HEK293T (cell line): Measurements from ENCODE around the gene REPIN1.

Source experiments
- ARNT ChIP-seq: fragments of 450-650 bp; IDR thresholded peaks from 2 replicates; pipeline ENCODE4 v1.6.1; 2017; ENCODE audit warnings: mild to moderate bottlenecking
- BHLHE40 ChIP-seq: fragments of 450-650 bp; IDR thresholded peaks from 2 replicates; pipeline ENCODE4 v1.6.1; 2016; ENCODE audit warnings: mild to moderate bottlenecking, moderate library complexity, borderline replicate concordance
- ELF4 ChIP-seq: fragments of 450-650 bp; IDR thresholded peaks from 2 replicates; pipeline ENCODE4 v1.6.1; 2017; ENCODE audit warnings: antibody characterized with exemption
- FOXA1 ChIP-seq: fragments of 450-650 bp; IDR thresholded peaks from 2 replicates; pipeline ENCODE4 v1.6.1; 2016; ENCODE audit warnings: mild to moderate bottlenecking
- FOXK2 ChIP-seq: fragments of 450-650 bp; IDR thresholded peaks from 2 replicates; pipeline ENCODE4 v1.6.1; 2016; ENCODE audit warnings: mild to moderate bottlenecking
- FOXM1 ChIP-seq: fragments of 450-650 bp; IDR thresholded peaks from 2 replicates; pipeline ENCODE4 v1.6.1; 2017; ENCODE audit warnings: mild to moderate bottlenecking, borderline replicate concordance
- HDGF ChIP-seq: fragments of 450-650 bp; IDR thresholded peaks from 2 replicates; pipeline ENCODE4 v1.6.1; 2017; ENCODE audit warnings: antibody characterized with exemption, borderline replicate concordance
- LEF1 ChIP-seq: fragments of 450-650 bp; IDR thresholded peaks from 2 replicates; pipeline ENCODE4 v1.6.1; 2017; ENCODE audit warnings: mild to moderate bottlenecking, borderline replicate concordance
- NFRKB ChIP-seq: fragments of 450-650 bp; IDR thresholded peaks from 2 replicates; pipeline ENCODE4 v1.6.1; 2016; ENCODE audit warnings: mild to moderate bottlenecking, moderate library complexity
- SP1 ChIP-seq: fragments of 450-650 bp; IDR thresholded peaks from 2 replicates; pipeline ENCODE4 v1.6.1; 2017
- SUZ12 ChIP-seq: fragments of 450-650 bp; IDR thresholded peaks from 2 replicates; pipeline ENCODE4 v1.6.1; 2016; ENCODE audit warnings: mild to moderate bottlenecking
- TARDBP ChIP-seq: fragments of 450-650 bp; IDR thresholded peaks from 2 replicates; pipeline ENCODE4 v1.6.1; 2016
- ZNF384 ChIP-seq: fragments of 450-650 bp; IDR thresholded peaks from 2 replicates; pipeline ENCODE4 v1.6.1; 2016
- TF ChIP-seq, protein P1 (sequence below): fragments of 450-650 bp; IDR thresholded peaks from 2 replicates; pipeline ENCODE4 v1.6.1; 2016

DNA sequence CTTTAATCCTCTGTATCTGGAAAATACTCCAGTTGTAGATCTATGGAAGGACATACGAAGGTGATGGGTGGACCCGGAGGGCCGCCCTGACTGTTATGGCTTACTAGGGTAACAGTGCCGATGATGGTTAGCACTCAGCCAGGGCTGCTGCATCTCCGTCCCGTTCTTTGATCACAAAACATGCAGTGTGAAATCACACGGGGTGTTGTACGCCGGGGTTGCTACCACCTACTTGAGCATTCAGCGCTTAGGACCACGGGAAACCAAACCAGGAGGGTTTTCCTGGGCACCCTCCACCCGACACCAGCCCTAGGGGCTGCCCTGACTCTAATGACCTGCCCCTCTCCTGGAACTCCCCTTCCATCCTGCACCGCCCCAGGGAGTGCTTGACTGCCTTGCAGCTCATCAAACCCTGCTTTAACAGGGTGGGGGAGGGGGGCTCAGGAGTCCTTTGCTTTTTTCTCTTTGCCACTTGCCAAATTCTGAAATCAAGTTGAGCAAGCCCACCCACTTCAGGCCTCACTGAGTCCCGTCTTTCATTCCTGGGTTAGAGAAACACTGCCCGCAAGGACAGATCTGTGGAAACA, 30.9 kb downstream of the REPIN1 start:
- TF ChIP-seq ARNT (no peak), BHLHE40 (no peak), NFRKB (no peak), FOXK2 (no peak), SUZ12 (no peak), FOXA1 (no peak), FOXM1 (no peak), LEF1 (no peak), SP1 (no peak), HDGF (no peak), TARDBP (no peak), ZNF384 (no peak), ELF4 (no peak)
- TF ChIP-seq, protein P1, sequence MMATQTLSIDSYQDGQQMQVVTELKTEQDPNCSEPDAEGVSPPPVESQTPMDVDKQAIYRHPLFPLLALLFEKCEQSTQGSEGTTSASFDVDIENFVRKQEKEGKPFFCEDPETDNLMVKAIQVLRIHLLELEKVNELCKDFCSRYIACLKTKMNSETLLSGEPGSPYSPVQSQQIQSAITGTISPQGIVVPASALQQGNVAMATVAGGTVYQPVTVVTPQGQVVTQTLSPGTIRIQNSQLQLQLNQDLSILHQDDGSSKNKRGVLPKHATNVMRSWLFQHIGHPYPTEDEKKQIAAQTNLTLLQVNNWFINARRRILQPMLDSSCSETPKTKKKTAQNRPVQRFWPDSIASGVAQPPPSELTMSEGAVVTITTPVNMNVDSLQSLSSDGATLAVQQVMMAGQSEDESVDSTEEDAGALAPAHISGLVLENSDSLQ, result no peak
